GM12892 (cell line): ENCODE results near the gene SCYL1.
"Not testable (repeated sequence)": the region's sequence is repeated elsewhere in the genome, so short reads cannot be mapped to it uniquely, and the experiment has no call there.

ENCODE experiments used
- DNase-seq: peaks from one replicate; pipeline ENCODE4 v3.0.0; 2011; ENCODE audit not compliant: insufficient read length
- FAIRE-seq: peaks from 2 replicates; lab custom pipeline; 2011; peaks lifted over from hg19 to GRCh38; lab: Jason Lieb, UNC
- POLR2A ChIP-seq: IDR thresholded peaks from 2 replicates; pipeline ENCODE4 v1.6.1; 2011; ENCODE audit warnings: low read depth, low read length, control low read depth
- POLR2AphosphoS5 ChIP-seq: IDR thresholded peaks from 2 replicates; pipeline ENCODE4 v1.6.1; 2011; ENCODE audit warnings: low read depth, low read length, control low read depth
- TAF1 ChIP-seq: IDR thresholded peaks from 2 replicates; pipeline ENCODE4 v1.6.1; 2011; ENCODE audit warnings: low read depth, mild to moderate bottlenecking, control low read depth, low read length, borderline replicate concordance

SCYL1 gene

GRCh38 chr11:65556470-65557279 lies 31.8 kb downstream of the SCYL1 start:
- DNase-seq (no peak), FAIRE-seq (no peak)
- TF ChIP-seq POLR2A = no peak
- no peak for TF ChIP-seq POLR2AphosphoS5

- TF ChIP-seq POLR2AphosphoS5 = no peak
- DNase-seq (no peak), FAIRE-seq (no peak)
Measured at GRCh38 chr11:65557280-65558001, 32.6 kb downstream of the SCYL1 start.

- DNase-seq (peak; percentile 75), FAIRE-seq (peak; percentile 65)
- TF ChIP-seq POLR2AphosphoS5 = no peak
- TF ChIP-seq POLR2A = no peak
Measured at GRCh38 chr11:65558002-65558929, 33.4 kb downstream of the SCYL1 start, which contains the start of gene LTBP3. Gene LTBP3 (minus strand): TSS chr11:65558359. CDS start chr11:65557959, 400 bp downstream.

GRCh38 chr11:65558930-65559509 lies 34.1 kb downstream of the SCYL1 start:
- TF ChIP-seq TAF1 (no peak), POLR2A (no peak), POLR2AphosphoS5 (no peak)
- FAIRE-seq = no peak
- DNase-seq = no peak

GRCh38 chr11:65559535-65559934 lies 34.7 kb downstream of the SCYL1 start:
- TF ChIP-seq POLR2A = no peak
- TF ChIP-seq POLR2AphosphoS5 = no peak
- TF ChIP-seq TAF1 = no peak
- DNase-seq (no peak), FAIRE-seq (no peak)

- TF ChIP-seq POLR2A = no peak
- no peak for TF ChIP-seq TAF1
- TF ChIP-seq POLR2AphosphoS5 = no peak
- no peak for FAIRE-seq
- no peak for DNase-seq
Measured at GRCh38 chr11:65559951-65560537, 35.2 kb downstream of the SCYL1 start.

GRCh38 chr11:65560555-65561418 lies 35.9 kb downstream of the SCYL1 start:
- TF ChIP-seq POLR2AphosphoS5 = no peak
- no peak for TF ChIP-seq TAF1
- no peak for TF ChIP-seq POLR2A
- FAIRE-seq = no peak
- DNase-seq = no peak

GRCh38 chr11:65562020-65562419 lies 37.1 kb downstream of the SCYL1 start:
- DNase-seq (no peak), FAIRE-seq (no peak)
- TF ChIP-seq POLR2A (no peak), TAF1 (no peak), POLR2AphosphoS5 (no peak)

GRCh38 chr11:65562788-65563187 lies 37.9 kb downstream of the SCYL1 start:
- DNase-seq (no peak), FAIRE-seq (no peak)

GRCh38 chr11:65563601-65564000 lies 38.7 kb downstream of the SCYL1 start:
- no peak for DNase-seq
- TF ChIP-seq POLR2AphosphoS5 (no peak), TAF1 (no peak)
- FAIRE-seq = no peak

More at GRCh38 chr11:65562788-65563187, 37.9 kb downstream of the SCYL1 start:
- TF ChIP-seq POLR2A (no peak), TAF1 (no peak)

- not testable (repeated sequence) for DNase-seq, FAIRE-seq
Measured at GRCh38 chr11:65564879-65565559, 40.1 kb downstream of the SCYL1 start.
